Stimulated activated CD8-positive, alpha-beta memory T cell treated with anti-CD3 and anti-CD28 coated beads, Interleukin-2, amount 100 ng/mL, for 48 hours (primary cell): ENCODE measurements around the gene C11orf24.

Source experiments
- DNase-seq, 2 donors: peaks; one replicate each; pipeline ENCODE4 v3.0.0-alpha.2; 2020; ENCODE audit warnings: low read depth in 2 of 2

The C11orf24 gene

DNA sequence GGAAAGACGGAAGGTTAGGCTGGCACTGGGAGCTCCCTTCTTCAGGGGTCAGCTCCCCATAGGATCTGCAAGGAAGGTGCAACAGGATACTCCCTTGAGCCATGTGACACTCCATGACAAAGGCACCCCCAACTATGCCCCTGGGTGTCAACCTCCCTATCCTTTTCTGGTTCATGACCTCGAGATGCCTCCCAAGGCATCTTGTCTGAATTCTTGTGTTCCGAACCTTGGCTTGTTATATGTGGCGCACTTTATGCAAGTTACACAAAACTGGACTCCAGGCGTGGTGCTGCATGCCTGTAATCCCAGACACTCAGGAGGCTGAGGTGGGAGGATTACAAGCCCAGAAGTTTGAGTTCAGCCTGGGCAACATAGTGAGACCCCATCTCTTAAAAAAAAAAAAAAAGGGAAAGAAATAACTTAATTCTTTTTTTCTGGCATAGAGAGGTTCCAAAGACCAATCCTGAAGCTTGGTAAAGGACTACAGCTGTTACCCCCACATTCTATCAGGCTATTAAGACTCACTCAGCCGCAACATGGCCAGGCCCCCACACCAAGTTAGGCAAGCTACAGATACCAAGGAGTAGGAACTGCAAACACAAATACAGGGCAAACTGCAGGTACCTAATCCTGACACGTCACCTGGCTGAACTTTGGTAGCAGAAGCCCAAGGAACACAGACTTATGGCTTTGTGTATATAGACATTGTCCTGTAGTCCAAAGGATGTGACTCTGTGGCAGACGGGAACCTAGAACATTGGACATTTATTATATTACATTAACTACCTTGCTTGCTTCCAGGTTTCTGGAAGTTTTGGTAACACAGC lies 1.4 kb downstream of the C11orf24 start:
- DNase-seq: no peak

DNA sequence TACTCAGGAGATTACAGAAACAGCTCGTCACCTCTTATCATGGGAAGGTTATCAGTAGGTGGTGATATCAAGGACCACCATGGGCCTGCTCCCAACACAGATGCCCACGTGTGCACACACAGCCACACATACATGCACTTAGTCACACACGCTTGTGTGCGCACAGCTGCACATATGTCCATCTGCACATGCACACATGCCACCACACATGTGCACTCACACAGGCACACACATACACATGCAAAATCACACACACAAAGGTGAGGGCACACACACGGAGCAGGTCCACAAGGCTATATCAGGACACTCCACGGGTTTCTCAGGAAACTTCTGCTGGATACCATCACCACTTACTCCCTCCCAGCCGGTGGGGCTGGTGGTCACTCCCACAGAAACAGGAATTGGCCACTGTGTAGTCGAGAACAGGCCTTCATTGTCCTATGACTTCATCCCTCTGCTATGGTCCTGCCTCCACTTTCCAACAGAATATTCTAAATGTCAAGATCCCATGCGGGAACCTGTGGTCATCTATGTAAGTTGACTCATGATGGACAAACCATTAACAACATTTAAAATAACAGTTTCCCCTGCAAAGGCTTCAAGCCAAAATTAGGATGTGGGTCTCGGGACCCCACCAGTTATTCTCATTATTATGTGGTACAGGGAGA lies 2.2 kb downstream of the C11orf24 start:
- no peak for DNase-seq

DNA sequence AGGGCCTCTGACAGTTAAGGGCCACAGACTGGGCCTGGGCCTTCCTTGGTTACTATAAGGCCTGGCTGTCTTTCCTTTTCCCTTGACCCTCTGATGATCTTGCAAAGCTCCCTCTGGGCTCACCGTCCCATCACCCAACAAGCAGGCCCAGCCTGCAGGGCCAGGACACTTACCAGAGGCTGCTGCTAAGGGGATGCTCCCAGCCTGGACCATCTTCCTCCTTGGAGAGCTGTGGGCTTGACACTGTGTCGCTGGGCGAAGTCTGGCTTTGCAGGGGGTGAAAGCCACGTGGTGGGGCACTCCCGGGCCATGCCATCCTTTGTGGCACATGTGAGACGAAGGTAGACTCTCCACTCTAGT lies 3.9 kb downstream of the C11orf24 start:
- no peak for DNase-seq

DNA sequence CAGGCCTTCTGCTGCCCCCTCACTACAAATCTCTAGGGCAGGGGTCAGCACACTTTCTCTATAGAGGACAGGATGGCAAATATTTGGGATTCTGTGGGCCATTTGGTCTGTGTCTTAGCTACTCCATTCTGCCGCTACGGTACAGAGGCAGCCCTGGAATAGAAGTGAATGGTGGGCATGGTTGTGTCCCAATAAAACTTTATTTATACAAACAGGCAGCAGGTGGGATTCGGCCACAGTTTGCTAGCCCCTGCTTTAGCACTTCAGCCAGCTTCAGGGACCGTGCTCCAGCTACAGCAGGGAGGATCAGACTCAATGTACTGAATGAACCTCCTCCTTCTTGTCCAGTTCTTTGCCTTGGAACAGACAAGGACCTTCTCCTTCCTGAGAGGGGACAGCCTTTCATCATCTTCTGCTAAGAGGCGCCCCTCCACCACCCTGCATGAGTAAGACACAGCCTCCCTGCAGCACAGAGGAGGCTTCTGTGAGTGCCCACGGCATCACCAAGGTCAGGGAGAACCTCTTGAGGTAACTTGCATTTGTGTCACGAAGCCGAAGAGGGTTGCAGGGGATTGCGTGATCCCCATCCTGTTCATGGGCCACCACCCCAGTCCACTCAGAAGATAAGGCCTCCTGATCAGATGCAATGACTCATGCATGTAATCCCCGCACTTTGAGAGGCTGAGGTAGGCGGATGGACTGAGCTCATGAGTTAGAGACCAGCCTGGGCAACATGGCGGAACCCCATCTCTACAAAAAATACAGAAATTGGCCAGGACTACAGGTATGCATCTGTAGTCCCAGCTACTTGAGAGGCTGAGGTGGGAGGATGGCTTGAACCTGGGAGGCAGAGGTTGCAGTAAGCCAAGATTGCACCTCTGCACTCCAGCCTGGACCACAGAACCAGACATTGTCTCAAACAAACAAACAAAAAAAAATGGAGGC lies 4.6 kb downstream of the C11orf24 start:
- no peak for DNase-seq

DNA sequence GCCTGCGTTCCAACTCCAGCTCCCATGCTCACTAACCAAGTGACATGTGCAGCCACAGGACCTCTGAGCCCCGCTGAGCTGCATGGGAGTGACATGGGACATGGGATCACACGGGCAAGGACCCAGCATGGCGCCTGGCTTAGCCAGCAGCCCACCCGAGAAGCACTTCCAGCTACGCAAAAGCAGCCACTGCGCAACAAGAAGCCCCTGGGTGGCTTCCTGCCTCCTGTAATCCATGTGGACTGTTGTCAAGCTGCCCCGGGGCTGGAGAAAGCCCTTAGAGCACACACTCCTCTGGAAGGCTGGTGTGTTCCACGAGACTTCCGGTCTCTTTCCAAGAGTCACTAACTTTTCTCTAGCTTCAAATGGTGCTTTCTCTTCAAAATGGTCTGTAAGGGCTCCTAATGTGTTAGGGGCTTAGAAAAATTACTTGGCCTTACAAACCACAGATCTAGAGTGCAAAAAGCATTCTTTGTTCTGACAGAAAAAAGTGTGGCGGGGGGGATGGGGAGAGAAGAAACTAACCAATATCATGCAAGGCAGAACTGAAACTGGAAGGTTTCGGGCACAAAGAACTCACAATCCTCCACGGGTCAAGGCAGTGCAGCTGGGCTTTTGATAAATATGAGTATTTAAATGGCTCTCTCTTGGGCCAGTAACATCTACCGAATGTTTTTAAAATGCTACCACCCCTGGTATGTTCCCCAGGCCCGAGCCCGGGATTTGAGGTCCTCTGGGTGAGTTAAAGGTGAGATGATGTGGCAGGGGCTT lies 5.5 kb downstream of the C11orf24 start:
- DNase-seq: no peak

DNA sequence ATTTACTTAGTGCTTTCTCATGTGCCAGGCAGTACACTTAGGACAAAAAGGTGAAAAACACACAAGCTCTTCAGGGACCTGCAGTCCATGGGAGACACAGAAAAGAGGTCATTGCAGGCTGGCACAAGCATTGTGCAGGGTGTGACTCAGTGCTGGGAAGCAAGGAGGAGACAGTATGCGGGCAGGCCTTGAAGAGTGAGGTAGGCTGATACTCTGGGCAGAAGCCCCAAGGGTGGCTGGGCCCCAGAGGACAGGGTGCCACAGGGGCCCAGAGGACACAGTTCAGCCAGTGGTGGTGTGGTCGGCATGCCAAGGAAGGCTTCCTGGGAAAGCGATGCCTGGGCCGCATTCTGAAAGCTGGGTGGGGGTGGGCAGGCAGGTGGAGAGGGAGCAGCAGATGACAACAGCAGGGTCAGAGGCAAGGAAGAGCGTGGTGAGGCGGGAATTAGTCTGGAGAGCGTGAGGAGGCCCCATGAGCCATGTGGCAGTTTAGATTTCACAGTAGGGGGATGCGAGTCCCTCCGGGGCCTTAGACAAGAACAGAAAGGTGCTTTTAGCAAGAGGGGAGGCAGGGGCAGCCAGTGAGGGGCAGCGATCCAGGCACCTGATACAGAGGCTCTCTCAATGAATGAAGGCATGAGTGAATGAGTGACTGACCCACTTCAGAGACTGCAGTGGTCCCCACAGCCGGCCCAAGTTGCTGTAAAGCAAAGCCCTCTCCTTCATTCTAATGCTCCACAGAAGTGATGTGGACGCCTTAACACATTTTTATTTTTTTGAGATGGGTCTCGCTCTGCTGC lies 6.8 kb downstream of the C11orf24 start:
- no peak for DNase-seq

DNA sequence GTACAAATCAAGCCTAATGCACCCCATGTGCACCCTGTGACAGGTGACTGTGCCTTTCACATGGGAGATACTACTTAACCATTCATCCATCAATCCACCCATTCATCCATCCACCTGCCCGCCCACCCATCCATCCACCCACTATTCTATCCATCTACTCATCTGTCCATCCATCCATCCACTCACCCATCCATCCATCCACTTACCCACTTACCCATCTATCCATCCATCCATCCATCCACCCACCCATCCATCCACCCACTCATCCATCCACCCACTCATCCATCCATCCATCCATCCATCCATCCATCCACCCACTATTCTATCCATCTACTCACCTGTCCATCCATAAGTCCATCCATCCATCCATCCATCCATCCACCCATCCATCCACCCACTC lies 7.5 kb downstream of the C11orf24 start:
- DNase-seq: no peak

DNA sequence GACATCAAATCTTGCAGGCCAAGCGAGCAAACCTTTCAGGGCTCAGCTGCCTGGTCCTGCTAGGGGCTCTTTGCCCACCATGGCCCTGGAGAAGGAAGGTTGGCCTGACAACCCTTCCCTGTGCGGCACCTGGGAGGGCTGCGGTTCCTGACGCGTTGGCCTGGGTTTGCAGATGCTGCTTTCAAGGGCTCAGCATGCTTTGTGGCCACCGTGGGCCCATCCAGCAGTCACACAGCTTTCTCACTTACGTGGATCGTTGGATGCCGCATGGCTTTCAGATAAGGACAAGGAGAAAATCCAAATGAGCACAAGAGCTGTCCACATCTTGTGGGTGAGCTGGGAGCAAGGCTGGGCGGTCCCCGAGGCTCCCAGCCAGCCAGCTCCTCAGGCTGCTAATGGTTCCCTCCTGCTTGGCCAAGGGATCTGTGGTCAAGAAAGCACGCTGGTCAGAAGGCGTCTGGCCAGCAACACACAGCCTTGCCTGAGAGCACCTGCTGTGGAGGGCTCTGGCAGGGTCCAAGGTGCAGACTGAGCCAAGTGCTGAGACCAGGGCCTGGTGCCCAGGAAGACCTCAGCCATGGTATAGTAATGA lies 8.2 kb downstream of the C11orf24 start:
- no peak for DNase-seq

DNA sequence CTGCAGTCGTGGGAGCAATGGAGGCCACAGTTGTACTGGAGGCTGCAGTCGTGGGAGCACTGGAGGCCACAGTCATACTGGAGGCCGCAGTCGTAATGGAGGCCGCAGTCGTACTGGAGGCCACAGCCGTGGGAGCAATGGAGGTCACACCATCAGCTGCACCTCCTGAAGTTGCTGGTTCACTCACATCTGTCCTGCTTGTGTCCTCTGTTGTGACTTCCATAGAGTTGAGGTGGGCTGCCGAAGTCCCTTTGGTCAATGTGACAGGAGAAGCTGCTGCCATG lies 9.3 kb downstream of the C11orf24 start:
- DNase-seq: no peak

DNA sequence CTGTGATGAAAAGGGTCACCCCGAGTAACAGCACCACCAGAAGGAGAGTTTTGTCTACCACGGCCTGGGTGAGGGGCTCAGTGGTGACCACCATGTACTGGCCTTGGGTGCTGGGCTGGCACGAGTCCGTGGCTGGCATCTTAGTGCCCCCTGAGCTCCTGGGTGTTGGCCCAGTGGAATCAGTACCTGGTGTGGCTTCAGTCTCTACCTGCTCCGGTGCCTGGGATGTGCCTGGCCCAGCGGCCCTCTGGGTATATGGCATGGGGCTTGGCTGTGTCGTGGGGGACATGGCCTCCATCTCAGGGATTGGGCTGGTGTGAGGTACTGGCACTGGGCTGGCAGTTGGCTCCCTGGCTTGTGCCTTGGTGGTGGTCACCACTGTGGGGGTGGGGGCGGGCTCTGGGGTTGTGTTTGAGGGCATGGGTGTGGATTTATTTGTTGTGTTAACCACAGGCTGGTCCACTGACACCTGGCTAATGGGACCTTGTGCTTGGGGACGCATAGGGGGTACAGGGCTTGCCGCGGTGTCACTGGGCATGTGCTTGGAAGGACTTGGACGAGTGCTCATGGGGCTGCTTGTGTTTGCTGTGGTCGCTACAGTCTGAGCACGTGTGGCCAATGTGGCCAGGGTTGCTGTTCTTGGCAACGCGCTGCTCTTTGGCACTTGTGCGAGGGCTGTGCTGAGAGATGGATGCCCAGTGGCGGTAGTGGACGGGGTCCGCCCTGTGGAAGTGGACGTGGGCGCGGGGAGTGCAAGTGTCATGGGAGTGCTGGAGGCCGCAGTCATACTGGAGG lies 9.8 kb downstream of the C11orf24 start:
- no peak for DNase-seq

DNA sequence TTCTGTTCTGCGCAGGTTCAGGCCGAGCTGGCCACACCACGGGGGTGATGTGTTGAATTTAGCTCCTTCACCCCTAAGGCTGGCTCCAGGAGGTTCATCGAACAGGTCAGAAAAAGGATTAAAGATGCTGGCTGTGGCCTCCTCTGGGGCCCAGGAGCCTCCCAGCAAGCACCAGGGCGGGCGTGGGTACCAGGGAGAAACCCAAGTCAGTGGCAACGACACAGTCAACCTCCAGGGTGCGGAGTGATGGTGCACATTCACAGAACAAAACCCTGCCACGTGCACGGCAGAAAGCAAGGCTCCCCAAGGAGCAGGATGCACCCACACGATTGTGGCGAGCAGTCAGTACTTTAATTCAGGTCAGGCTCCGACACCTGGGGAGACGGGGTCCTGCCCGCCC lies 10.8 kb downstream of the C11orf24 start:
- no peak for DNase-seq

DNA sequence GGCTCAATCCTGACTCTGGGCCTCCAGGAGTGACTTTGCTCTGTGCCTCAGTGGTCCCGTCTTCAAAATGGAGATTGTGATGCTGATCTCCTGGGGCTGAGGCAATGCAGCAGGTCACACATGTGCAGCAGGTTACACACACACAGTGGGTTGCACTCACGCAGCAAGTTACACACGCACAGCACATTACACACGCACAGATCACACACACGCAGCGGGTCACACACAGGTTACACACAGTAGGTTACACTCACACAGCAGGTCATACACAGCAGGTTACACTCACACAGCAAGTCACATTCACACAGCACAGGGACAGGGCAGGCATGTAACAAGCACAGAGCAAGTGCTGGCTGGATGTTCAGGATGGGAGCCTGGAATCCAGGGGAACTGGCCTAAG lies 11.3 kb downstream of the C11orf24 start:
- no peak for DNase-seq

DNA sequence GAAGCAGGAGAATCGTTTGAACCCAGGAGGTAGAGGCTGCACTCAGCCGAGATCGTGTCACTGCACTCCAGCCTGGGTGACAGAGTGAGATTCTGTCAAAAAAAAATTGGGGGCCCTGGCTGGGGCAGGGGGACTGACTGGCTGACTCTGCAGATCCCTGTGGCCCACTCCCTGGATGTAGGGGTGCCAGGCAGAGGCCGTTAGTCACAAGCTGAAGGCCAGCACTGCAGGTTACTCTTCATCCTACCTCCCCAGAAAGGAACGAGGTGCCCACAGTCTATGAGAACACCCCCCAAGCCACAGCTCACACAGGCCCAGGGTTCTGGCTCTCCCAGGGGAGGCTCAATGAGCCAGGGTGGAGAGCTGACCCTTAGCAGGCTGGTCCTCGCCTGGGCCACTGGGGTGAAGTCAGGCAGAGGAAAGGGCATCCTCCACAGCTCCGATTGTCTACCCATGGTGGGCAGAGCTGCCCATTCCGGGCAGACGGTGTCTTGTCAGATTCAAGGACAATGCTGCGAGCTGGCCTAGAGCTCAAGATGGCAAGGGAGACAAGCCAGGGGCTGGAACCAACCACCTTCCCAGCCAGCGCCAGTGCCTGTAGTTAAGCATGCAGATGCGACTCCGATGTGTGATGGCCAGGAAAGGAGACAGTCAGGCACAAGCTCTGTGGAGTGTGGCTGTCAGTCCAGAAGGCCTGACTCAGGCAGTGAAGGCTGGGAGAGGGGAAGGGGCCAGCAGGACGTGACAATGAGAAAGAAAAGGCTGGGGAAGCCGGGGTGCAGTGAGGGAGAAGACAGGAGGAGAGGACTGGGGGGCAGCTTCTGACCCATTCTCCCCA lies 12.4 kb downstream of the C11orf24 start:
- DNase-seq: no peak

DNA sequence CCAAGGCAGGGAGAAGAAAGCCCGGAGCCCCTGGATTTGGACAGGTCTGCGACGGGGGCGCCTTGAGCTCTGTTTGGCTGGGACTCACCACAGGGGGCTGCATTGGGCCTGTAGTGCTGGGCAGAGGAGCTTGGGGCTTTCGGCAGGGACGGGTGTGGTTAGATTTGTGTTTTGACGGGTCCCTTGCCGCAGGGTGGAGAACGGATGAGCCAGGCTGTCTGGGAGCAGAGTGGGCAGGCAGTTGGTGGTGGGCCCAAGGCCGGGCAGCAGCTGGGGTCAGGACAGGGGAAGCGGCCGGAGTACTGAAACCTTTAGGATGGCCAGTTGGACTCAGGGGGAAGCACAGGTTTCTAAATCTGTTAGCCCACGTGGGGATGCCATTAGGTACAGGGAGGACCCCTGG lies 13.4 kb downstream of the C11orf24 start:
- DNase-seq: no peak

DNA sequence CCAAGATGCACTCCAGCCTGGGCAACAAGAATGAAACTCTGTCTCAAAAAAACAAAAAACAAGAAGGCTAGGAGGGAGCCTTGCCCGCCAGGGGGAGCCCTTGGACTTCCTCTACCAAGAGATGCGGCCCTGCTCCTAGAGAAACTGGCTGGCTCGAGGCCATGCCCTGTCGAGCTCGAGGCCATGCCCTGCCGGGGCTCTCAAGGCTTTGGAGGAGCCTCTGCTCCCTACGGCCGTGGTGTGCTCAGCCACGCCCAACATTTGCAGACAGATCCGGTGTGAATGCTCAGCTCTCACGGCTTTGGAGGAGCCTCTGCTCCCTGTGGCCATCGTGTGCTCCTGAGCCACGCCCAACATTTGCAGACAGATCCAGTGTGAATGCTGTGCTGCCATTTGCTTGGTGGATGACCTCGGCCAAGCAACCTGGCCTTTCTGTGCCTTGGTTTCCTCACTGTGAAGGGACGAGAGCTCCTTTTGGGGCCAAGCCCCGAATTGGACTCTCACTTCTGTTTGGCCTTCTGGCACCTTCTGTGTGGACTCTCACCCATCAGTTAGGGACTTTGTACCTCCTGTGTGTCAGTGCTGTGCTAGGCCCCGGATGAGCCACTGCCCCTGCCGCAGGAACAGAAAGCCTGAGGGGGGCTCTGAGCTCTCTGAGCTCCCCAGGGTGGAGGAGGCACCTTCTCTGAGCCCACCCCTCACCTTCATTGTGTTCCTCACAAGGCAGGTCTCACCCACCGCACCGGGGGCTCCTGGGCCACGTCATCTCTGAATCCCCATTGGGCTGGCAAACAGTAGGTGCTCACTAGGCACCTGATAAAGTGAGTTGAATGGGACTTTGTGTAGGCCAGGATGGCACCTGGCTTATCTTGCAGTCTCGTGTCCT lies 14.1 kb downstream of the C11orf24 start:
- DNase-seq: peak; percentile 90 to 94

DNA sequence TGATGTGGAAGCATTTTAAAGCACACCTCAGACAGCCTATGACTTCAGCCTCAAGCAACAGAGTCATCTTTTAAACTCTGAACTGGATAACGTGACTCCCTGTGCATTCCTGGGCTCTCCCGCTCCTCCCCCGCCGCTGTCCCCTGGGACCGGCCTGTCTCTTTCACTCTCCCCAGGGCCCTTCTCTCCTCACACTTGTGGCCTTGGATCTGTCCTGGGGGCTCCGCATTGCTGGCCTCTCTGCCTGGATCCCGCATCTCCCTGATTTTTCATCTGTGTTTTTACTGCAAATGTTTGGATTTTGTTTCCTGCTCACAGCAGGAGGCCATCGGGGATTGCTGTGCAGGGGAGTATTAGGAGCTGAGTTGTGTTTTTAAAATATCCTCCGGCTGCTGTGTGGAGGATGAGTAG lies 15.4 kb downstream of the C11orf24 start:
- DNase-seq: no peak

DNA sequence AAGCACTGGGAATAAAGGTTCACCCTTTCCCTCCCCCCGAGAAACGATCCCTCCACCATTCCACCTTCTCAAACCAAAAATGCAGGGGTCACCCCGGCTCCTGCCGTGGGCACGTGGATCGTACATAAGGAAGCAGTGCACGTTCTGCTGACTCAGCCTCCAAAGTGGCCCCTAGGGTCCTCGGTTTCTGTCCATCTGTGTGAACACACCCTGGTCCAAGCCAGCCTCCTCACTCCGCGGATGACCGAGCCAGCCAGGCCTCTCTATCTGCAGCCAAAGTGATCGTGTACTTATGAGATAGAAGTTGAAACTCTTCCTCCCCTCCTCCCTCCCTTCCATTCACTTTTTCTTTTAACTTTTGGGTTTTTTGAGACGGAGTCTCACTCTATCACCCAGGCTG lies 16.2 kb downstream of the C11orf24 start:
- DNase-seq: no peak

DNA sequence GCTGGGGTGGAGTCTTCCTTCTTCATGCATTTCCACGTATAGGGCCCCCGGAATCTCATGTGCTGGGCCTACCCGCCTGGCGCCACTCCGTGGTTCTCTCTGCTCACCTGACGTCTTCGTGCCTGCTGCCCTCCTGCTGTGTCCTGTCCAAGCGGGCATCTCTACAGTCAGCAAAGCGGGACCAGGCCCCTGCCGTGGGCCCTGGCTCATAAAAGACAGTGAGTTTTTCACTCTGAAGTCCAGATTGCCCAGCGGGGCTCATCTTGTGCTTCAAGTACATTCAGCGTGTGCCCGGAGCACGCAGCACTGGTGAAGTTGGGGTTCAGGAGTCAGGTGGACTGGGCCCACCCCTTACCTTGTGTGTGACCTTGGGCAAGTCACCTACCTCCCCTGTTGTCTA lies 17.4 kb downstream of the C11orf24 start:
- no peak for DNase-seq
